NK-92 (cell line): ENCODE measurements around the gene MPV17.
"Not testable (repeated sequence)": the region's sequence is repeated elsewhere in the genome, so short reads cannot be mapped to it uniquely, and the experiment has no call there.

Experiments used
- DNase-seq: peaks from one replicate; lab custom pipeline; 2025; ENCODE audit not compliant: unreplicated experiment; lab: John Stamatoyannopoulos, UW

MPV17 gene, protein sequence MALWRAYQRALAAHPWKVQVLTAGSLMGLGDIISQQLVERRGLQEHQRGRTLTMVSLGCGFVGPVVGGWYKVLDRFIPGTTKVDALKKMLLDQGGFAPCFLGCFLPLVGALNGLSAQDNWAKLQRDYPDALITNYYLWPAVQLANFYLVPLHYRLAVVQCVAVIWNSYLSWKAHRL

DNA sequence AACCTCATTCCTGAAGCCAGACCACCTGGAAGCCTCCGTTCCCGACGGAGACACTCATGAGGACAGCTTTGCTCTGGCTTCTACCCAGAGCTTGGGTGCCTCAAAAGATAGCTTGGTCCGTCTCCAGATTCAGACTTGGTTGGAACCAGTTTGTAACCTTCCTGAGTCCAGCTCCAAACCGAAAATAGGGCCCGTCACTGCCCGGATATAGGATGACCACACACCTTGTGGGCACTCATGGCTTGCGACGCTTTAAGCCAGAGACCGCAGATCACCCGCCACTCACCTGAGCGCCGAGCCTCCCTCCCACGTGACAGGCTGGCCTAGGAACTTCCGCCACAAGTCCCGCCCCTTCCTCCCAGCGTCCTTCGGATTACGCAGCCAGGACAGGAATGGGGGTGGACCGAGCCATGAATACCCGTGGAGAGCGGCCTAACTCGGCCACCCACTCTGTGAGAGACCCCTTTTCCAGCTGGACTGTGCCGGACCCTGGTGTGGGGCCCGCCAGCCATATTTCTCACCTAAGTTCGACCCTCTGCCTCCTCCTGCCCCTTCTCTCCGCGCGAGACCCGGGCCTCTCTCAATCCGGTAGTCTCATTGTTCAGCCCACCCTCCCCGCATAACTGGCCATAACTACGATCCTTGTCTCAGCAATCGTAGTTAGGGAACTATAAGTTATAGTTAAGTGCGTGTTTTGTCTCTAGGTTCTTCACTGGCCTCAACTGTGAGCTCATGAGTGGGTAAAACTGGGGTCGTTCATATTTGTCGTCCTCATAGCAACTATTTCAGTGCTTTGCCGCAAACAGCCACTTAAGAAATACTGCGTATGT lies at the start of gene MPV17:
MPV17 (minus strand) TSS at position 332 of the 830 bp plus-strand sequence. CDS start 580 bp downstream, outside the sequence.
- DNase-seq, result peak; percentile 15

DNA sequence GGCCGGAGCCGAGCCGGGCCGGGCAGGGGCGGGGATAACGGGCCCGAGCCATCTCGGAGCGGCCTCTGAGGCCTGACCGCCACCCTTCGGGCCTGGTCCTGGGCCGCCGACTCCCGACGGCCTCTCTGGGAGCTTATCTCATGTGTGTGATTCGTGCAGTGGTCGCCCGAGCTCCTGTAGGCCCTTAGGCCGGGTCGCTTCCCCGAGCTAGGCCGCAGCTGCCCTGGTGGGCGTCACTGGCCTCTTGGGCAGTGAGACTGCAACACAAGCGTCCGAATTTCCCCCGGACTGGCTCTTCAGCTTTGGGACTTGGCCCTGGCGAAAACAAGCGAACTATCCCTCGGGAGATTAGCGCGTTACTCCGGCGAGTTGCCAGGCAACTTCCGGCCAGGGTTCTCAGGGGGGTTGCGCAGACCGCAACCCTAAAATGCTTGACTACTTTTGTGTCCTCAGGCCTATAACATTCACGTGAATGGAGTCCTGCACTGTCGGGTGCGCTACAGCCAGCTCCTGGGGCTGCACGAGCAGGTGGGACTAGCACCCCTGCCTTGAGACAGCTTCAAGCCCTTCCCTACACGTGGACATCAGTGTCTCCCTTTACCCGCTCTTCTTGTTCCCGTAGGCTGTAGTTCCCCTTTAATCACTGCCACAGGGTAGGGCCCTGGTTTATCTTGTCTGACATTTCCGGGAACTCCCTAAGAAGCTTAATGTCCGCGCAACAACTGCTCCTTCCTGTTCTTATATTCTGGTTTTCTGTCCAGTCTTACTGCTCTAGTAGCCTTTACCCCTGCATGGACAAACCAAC lies 48.1 kb upstream of the MPV17 start:
- DNase-seq, result no peak

DNA sequence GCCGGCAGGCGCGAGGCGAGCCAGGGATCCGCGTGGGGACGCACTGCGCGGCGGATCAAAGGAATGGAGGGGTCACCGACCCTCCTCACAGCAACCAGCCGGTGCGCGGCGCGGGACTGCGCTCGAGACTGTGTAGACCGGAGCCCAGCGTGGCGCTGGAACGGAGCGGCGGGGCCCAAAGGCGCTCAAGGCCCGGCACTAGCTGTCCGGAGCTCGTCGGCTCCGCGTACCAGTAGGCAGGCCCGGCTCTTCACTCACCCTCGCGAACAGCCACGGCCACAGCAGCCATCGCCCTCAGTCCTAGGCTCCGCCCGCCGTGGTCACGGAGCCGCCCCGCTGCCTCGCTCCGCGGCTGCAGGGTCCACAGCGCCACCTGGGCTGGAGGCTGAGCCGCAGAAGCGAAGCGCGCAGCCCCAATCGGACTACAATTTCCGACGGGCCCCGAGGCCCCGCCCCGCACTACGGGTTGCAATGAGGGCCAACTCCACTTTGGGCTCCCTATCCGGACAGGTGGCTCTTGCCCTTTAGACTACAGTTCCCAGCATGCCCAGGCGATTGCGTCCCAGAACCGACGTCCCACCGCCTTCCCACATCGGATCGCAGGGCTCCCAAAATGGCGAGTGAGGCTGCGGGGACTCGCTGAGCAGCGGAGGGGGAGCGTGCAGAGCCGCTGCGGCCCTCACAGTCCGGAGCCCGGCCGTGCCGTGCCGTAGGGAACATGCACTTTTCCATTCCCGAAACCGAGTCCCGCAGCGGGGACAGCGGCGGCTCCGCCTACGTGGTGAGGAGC lies 47.3 kb upstream of the MPV17 start, which contains the start of the genes EIF2B4 and SNX17:
EIF2B4 (minus strand) TSS at position 313 of the 790 bp plus-strand sequence; CDS start at position 289, 24 bp downstream.
SNX17 (plus strand) TSS at position 591 of the 790 bp plus-strand sequence; CDS start at position 719, 128 bp downstream.
- DNase-seq, result peak; percentile 93

DNA sequence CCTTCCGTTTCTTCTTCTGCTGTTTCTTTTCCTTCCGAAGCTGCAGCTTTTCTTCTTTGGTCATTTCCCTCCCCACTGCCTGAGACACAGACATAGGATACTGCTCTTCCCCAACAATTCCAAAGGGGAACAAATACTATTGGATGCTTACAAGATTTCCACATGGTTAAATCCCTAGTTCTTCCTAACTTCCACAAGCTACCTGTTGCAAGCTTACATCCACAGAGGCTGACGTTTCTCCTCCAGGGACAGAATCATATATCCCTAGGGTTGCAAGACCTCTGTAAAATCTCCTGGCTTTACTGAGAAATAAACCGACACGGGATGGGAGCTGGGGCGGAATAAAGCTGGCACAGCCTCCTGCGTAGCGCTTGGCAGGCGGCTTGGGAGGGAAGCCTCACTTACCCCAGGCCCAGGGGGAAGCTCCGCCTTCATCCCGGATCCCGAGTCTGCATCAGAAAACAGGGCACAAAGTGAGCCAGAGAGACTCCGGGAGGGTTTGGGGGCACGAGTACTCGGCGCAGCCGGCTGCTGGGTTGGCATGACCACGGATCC lies 46.7 kb upstream of the MPV17 start:
- no peak for DNase-seq

DNA sequence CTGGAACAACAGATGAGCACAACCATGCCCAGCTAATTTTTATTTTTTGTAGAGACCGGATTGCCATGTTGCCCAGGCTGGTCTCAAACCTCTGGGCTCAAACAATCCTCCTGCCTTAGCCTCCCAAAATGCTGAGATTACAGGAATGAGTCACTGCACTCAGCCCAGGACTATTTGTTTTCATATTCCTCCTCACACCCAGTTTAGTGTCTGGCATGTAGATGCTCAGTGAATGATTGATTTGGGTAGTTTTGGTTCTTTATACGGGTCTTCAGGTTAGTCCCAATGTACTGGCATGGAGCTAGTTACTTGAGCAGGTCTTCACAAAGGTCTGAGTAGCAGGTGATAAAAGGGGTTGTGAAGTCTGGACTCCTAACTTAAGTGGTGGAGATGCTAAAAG lies 41.0 kb upstream of the MPV17 start:
- no peak for DNase-seq

DNA sequence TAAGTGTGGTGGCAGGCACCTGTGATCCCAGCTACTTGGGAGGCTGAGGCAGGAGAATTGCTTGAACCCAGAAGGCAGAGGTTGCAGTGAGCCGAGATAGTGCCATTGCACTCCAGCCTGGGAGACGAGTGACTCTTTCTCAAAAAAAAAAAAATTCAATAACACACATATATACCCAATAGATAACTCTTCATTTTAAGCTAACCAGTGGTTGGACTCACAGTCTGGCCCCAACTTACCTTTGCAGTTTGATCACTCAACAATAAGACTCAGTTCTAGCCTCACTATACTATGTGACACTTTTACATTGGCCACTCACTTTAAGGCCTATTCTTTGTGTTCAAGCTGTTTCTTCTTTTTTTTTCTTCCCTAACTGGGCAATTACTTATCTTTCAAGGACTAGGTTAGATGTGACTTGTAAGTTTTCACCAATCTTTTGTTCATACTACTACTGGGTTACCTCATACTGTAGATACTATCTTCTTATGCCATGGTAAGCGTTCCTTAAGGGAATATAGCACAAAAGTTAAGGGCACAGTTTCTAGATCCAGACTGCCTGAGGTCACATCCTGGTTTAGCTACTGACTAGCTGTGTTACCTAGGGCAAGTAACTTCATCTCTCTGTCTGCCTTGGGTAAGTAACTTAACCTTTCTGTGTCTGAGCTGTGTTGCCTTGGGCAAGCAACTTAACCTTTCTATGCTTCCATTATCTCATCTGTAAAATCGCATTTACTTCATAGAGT lies 40.0 kb upstream of the MPV17 start:
- no peak for DNase-seq

DNA sequence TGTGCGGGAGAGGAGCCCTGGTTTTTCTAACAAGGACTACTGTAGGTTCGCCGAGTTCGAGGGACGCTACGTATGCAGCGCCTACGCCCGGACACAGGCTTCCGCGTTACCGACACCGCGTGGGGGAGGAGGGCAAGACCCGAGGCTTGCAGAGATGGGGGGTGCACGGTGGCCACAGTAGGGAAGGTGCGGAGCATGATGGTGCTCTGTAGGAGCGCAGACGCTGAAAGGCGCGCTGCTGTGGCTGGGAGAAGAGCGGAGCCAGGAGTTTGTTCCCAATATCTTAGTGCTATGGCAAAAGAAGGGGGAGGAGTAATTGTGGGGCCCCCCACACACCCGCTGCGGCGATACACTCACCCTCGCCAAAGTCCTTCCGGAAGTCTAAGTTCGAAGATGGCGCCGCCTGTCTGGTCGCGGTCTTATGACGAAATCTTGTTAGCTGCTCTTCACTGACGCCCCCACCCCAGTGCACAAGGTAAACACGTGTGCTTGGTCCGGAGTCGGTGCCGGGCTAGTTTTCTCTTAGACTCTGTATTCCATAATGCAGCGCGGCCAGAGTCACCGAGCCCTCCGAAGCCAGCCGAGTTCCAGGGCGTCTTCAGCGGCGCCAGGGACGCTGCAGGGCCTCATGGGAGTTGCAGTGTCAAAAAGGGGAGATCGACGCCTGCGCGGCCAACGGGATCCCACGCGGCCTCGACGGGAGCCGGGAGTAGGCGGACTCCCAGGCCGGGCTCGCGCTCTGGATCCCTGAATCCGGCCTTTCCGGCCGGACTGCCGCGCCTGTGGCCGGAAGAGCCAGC lies 33.7 kb upstream of the MPV17 start, which contains the start of gene GTF3C2:
GTF3C2 (minus strand) TSS at position 383 of the 800 bp plus-strand sequence. CDS start 13,210 bp downstream, outside the sequence.
- peak; percentile 73 for DNase-seq

DNA sequence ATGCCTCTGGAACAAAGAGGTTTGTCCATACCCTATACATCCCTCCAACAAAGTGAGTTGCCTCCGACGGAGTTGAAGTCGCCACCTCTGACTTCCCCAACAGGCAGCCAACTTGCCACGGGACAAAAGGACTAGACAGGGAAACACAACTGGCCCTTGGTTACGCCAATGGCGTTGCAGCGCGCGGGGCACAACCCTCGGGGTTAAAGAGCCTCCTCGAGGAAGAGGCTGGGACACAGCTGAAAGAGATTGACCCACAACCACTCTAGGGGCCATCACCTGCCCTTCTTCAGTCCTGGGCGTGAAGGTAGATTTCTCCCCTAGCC lies 33.1 kb upstream of the MPV17 start:
- DNase-seq, result no peak

DNA sequence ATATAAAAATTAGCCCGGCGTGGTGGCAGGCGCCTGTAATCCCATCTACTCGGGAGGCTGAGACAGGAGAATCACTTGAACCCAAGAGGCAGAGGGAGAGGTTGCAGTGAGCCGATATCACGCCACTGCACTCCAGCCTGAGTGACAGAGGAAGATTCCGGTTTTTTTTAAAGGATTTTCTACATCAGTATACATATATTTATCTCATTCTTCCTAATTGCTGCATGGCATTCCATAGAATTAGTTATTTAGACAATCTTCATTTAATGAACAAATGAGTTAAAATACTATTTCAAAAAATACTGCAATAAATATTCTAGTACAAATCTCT lies 31.7 kb upstream of the MPV17 start:
- DNase-seq, result no peak

DNA sequence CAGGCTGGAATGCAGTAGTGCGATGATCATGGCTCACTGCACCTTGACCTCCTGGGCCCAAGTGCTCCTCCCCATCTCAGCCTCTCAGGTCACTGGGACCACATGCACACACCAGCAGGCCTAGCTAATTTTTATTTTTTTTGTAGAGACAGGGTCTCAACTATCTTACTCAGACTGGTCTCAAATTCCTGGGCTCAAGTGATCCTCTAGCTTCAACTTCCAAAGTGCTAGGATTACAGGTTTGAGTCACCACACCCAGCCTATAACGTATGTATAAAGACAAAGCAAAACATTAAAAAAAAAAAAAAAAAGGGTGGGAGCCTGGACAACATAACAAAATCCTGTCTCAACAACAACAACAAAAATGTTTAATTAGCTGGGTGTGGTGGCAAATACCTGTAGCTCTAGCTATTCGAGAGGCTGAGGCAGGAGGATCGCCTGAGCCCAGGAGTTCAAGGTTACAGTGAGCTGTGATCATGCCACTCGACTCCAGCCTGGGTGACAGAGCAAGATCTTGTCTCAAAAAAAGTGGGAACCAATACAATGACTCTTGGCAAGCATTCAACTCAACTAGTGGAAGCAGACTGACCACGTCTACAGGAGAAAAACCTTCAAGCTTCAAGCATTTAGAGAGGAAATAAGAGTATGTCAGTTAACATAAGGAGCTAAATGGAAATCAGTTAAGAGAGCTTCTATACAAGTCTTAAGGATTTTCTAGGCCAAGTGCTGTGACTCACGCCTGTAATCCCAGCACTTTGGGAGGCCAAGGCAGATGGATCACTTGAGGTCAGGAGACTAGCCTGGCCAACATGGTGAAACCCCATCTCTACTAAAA lies 31.1 kb upstream of the MPV17 start:
- DNase-seq, result no peak

DNA sequence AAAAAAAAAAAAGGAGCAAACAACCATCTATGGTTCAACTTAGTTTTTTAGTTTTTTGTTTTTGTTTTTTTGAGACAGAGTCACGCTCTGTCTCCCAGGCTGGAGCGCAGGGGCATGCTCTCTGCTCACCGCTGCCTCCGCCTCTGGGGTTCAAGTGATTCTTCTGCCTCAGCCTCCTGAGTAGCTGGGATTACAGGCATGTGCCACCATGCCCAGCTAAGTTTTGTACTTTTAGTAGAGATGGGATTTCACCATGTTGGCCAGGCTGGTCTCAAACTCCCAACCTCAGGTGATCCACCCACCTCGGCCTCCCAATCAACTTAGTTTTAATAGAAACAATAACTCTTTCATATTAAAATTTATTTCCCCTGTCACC lies 30.5 kb upstream of the MPV17 start:
- DNase-seq, result not testable (repeated sequence)

DNA sequence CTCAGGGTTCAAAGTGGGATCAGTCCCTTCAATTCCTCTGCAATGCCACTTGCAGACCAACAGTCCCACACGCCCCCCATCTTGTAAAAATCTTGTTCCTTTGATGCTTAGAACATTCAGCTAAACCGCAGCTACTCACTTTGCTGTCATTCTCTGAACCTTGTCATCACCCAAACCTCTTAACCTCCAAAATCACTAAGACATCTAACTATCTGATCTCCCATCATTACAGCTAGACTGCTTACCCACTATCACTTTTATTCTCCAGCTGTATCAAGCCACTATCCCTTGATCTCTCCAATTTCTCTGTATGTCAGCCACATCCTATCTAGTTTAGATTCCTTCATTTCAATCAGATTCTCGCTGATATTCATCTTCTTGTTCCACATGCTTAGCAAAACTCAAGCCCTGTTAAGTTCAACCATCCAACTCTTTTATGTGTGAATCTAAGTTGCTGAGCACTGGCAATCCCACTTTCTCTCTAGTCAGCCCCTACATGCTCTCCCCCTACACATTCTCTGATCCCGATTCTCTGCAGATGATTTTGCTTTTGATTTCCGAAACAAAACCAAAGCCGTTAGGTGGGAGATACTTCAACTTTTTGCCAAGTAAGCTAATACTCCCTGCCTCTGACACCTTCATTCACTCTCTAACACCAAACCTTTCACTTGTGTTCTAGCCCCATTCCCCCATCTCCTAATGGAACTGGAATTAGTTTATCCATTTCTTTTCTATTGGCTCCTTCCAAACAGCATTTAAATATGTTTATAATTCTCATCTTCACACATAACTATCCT lies 29.1 kb upstream of the MPV17 start:
- DNase-seq, result no peak

DNA sequence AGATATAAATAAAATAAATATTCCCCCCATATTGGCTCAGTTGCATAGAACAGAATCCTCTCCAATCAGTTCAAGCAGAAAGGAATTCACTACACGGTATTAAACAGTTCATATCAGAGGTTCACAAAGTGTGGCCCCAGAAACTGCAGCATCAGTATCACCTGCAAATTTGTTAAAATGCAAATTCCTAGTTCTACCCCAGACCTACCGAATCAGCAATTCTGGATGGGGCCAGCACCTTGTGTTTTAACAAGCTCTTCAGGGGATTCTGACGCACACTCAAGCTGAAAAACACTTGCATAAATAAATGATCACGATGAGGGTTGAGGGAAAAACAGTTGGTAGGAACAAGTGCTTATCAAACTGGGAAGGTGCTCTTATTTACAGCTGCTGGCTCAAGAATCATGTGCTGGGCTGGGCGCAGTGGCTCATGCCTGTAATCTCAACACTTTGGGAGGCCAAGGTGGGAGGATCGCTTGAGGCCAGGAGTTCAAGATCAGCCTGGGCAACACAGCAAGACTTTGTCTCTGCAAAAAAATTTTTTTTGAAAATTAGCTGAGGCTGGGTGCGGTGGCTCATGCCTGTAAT lies 27.3 kb upstream of the MPV17 start:
- DNase-seq, result no peak

DNA sequence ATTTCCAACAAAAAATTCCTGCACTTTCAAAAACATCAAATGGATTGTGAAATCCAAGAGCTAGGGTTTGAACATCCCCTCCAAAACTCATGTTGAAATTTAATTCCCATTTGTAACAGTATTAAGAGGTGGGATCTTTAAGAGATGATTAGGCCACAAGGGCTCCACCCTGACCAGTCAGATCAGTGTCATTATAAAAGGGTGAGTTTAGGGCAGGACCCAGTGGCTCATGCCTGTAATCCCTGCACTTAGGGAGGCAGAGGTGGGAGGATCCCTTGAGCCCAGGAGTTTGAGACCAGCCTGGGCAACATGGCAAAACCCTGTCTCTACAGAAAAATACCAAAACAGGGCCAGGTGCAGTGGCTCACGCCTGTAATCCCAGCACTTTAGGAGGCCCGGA lies 24.7 kb upstream of the MPV17 start:
- no peak for DNase-seq

DNA sequence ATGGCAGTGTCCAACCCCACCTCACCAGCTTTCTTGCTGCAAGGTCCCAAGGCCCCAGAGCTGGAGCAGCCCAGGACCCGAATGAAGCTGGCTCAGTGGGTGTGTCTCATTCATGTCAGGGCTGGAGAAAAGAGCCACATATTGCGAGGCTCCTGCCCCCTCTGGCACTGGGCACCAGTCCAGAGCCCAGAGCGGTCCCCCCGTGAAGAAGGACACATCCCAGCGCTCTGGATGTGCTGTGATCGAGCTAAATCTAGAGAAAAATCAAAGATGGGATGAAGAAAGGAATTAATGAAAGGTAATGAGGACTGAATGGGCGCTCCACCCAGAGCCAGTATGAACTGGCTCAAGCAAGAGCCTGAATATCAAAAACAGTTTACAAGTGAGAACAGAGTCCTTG lies 13.3 kb upstream of the MPV17 start:
- DNase-seq, result no peak

DNA sequence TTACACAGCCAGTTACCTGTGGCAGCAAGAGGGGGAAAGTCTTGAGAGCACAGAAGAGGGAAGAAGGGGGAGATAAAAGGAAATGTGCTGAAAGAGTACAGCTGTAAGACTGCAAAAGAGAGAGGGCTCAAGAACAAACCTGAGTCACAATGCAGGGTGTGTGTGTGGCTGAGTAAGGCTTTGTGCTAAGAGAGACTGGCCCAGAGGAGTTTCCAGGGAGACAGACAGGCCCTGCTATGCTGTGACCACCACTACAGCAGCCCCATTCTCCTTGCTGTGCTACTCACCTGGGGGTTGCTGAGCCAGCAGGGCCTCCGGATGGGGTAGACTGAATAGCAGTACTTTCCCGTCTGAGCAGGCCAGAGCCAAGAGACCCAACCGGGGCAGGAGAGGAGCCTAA lies 12.4 kb upstream of the MPV17 start:
- no peak for DNase-seq

DNA sequence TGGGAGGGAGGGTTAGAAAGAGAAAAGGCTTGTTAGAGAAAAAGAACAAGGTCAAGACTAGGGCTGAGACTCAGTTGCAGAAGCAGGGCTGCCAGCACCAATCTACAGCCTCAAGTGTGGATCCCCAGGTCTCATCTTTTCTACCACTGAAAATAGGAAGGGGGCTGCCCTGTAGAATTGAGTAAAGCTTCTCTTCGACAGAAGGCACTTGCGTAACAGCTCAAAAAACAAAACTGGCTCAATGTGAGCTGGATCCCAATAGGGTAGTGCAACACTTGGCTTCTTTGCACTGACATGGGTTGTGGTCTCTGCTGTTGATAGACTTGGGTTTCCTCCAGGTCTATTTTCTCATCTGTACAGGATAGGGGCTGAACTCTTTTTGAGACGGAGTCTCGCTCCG lies 1.8 kb upstream of the MPV17 start:
- no peak for DNase-seq
